ENCODE measurements around the gene SBF2. TPM values are rescaled to one million over a fixed set of nuclear protein-coding genes. Genes with fewer than 3 reads are reported as not detected.

Gene SBF2
- total RNA-seq, 2 donors from 2014 or later, result 53.8 to 60.8 TPM

- DNase-seq (ENCODE audit: low spot score) (no peak), ATAC-seq (ENCODE audit: insufficient number of reproducible peaks, low FRiP score, low read depth) (no peak)
- Histone ChIP-seq H3K27me3 (replicated peaks; ENCODE audit: insufficient read depth) (no peaks in the 10 kb centered on the region), H3K4me1 (ENCODE audit: control insufficient read depth in 1 of 2, low read depth in 2 of 2) (peaks cover 14 to 16% of the 10 kb centered on the region in 2 donors), H3K27ac (no peak overlapping the region), H3K36me3 (no peaks in the 10 kb centered on the region), H3K9me3 (no peaks in the 10 kb centered on the region), H3K4me3 (no peak overlapping the region)
- no peak for TF ChIP-seq CTCF (IDR thresholded peaks at IDR 0.05)
Measured at GRCh38 chr11:10222399-10222798, 71.6 kb downstream of the SBF2 start.

DNA sequence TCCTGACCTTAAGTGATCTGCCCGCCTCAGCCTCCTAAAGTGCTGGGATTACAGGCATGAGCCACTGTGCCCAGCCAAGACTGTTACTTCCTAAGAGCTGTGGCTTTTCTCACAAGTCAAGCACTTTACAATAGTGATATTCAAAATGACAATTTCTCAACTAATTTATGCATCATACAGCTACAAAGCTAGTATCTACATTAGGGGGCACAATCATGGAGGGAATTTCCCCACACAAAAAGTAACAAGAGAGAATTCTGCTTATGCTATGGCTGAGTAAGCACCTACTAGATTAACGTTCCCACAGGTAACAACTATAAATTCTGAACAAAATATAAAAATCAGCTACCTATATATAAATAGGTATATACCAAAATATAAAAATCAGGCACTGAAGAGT, 72.7 kb downstream of the SBF2 start:
- no peak overlapping the region for H3K4me3 ChIP-seq
- no peak for TF ChIP-seq CTCF (IDR thresholded peaks at IDR 0.05)
- no peaks in the 10 kb centered on the region for H3K36me3 ChIP-seq
- DNase-seq (ENCODE audit: low spot score) (no peak), ATAC-seq (ENCODE audit: insufficient number of reproducible peaks, low FRiP score, low read depth) (no peak)
- no peak overlapping the region for H3K27ac ChIP-seq
- H3K27me3 ChIP-seq (replicated peaks; ENCODE audit: insufficient read depth), result no peaks in the 10 kb centered on the region
- no peaks in the 10 kb centered on the region for H3K9me3 ChIP-seq
- peaks cover 14 to 16% of the 10 kb centered on the region in 2 donors for H3K4me1 ChIP-seq (ENCODE audit: control insufficient read depth in 1 of 2, low read depth in 2 of 2)

- no peak for ATAC-seq (ENCODE audit: insufficient number of reproducible peaks, low FRiP score, low read depth)
- H3K9me3 ChIP-seq, result no peaks in the 10 kb centered on the region
- no peaks in the 10 kb centered on the region for H3K27me3 ChIP-seq (replicated peaks; ENCODE audit: insufficient read depth)
- no peak overlapping the region for H3K4me3 ChIP-seq
- peaks cover 4 to 7% of the 10 kb centered on the region in 2 donors for H3K4me1 ChIP-seq (ENCODE audit: control insufficient read depth in 1 of 2, low read depth in 2 of 2)
- H3K36me3 ChIP-seq, result no peaks in the 10 kb centered on the region
- DNase-seq (ENCODE audit: low spot score), result no peak
- H3K27ac ChIP-seq, result no peak overlapping the region
- no peak for TF ChIP-seq CTCF (IDR thresholded peaks at IDR 0.05)
Measured at GRCh38 chr11:10211470-10211869, 82.5 kb downstream of the SBF2 start.

- Histone ChIP-seq H3K4me3 (no peak overlapping the region), H3K9me3 (peaks cover under 1% of the 10 kb centered on the region), H3K36me3 (no peaks in the 10 kb centered on the region), H3K27ac (no peak overlapping the region), H3K27me3 (replicated peaks; ENCODE audit: insufficient read depth) (no peaks in the 10 kb centered on the region), H3K4me1 (ENCODE audit: control insufficient read depth in 1 of 2, low read depth in 2 of 2) (peaks cover 4 to 7% of the 10 kb centered on the region in 2 donors)
- DNase-seq (ENCODE audit: low spot score) (no peak), ATAC-seq (ENCODE audit: insufficient number of reproducible peaks, low FRiP score, low read depth) (no peak)
- no peak for TF ChIP-seq CTCF (IDR thresholded peaks at IDR 0.05)
Measured at GRCh38 chr11:10209326-10209725, 84.7 kb downstream of the SBF2 start.

DNA sequence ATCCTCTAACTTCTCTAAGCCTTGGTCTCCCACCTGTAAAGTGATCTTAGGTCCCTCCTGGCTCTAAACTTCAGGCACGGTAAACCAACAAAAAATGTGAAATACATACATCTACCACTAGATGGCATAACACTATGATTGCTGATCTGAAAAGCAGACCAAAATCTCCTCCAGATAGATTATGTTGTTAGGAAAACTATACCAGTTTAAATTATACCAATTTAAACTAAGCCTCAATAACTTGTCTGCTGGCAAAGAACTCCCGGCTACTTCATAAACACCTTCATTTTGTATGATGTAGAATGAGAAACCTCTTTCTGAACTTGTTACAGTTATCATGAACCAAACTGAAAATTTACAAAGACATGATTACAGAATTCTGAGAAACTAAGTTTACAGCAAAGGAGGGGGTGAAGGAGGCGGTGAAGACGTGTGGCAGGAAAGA, 85.9 kb downstream of the SBF2 start:
- DNase-seq (ENCODE audit: low spot score) (no peak), ATAC-seq (ENCODE audit: insufficient number of reproducible peaks, low FRiP score, low read depth) (no peak)
- H3K9me3 ChIP-seq, result peaks cover 6% of the 10 kb centered on the region
- H3K36me3 ChIP-seq, result no peaks in the 10 kb centered on the region
- H3K27ac ChIP-seq, result no peak overlapping the region
- no peaks in the 10 kb centered on the region for H3K27me3 ChIP-seq (replicated peaks; ENCODE audit: insufficient read depth)
- peaks cover 4 to 7% of the 10 kb centered on the region in 2 donors for H3K4me1 ChIP-seq (ENCODE audit: control insufficient read depth in 1 of 2, low read depth in 2 of 2)
- H3K4me3 ChIP-seq, result no peak overlapping the region
- TF ChIP-seq CTCF (IDR thresholded peaks at IDR 0.05), result peak; percentile 76
